Trophoblast cell (in vitro differentiated cells and primary cell): ENCODE results near the gene LZTS2.

Experiments
- DNase-seq, 2 donors: peaks; one replicate each; pipeline ENCODE4 v3.0.0-alpha.2; 2016
- H2AFZ ChIP-seq: 2 replicates; pipeline ENCODE4 v1.6.1; 2013; ENCODE audit warnings: low read length, moderate library complexity, mild to moderate bottlenecking; ENCODE audit not compliant: insufficient read depth, poor library complexity
- H2AK5ac ChIP-seq: 2 replicates; pipeline ENCODE4 v1.6.1; 2013; ENCODE audit warnings: mild to moderate bottlenecking, low read length
- H2BK120ac ChIP-seq: 2 replicates; pipeline ENCODE4 v1.6.1; 2013; ENCODE audit warnings: low read length, mild to moderate bottlenecking, moderate library complexity; ENCODE audit not compliant: insufficient read depth, poor library complexity
- H2BK12ac ChIP-seq: 2 replicates; pipeline ENCODE4 v1.6.1; 2013; ENCODE audit warnings: mild to moderate bottlenecking, low read length, moderate library complexity
- H2BK5ac ChIP-seq: 2 replicates; pipeline ENCODE4 v1.6.1; 2013; ENCODE audit warnings: low read length, low read depth, moderate library complexity, mild to moderate bottlenecking; ENCODE audit not compliant: poor library complexity
- H3K14ac ChIP-seq: 2 replicates; pipeline ENCODE4 v1.6.1; 2013; ENCODE audit warnings: mild to moderate bottlenecking, low read length
- H3K18ac ChIP-seq: 2 replicates; pipeline ENCODE4 v1.6.1; 2013; ENCODE audit warnings: mild to moderate bottlenecking, low read length
- H3K23ac ChIP-seq: 2 replicates; pipeline ENCODE4 v1.6.1; 2013; ENCODE audit warnings: low read length
- H3K27ac ChIP-seq: 2 replicates; pipeline ENCODE4 v1.5.1; 2013; ENCODE audit warnings: low read depth, mild to moderate bottlenecking, inconsistent platforms, low read length, moderate library complexity
- H3K27me3 ChIP-seq: 2 replicates; pipeline ENCODE4 v1.6.1; 2013; ENCODE audit warnings: inconsistent platforms, mild to moderate bottlenecking, low read length, moderate library complexity; ENCODE audit not compliant: insufficient read depth
- H3K36me3 ChIP-seq, 2 experiments: 1 replicate in 1 of 2; 2 replicates in 1 of 2; pipeline ENCODE4 v1.6.1; 2013; ENCODE audit warnings: low read length in 2 of 2, mild to moderate bottlenecking in 2 of 2, moderate library complexity in 1 of 2; ENCODE audit not compliant: insufficient read depth in 2 of 2, control insufficient read depth in 1 of 2
- H3K4ac ChIP-seq: 2 replicates; pipeline ENCODE4 v1.6.1; 2013; ENCODE audit warnings: low read depth, mild to moderate bottlenecking, low read length, moderate library complexity
- H3K4me1 ChIP-seq, 2 experiments: 1 replicate in 1 of 2; 2 replicates in 1 of 2; pipeline ENCODE4 v1.6.1; 2013; ENCODE audit warnings: low read length in 2 of 2, mild to moderate bottlenecking in 2 of 2, moderate library complexity in 1 of 2; ENCODE audit not compliant: insufficient read depth in 2 of 2, control insufficient read depth in 1 of 2
- H3K4me2 ChIP-seq: 2 replicates; pipeline ENCODE4 v1.6.1; 2013; ENCODE audit warnings: inconsistent platforms, mild to moderate bottlenecking, low read length, moderate library complexity
- H3K4me3 ChIP-seq: 2 replicates; pipeline ENCODE4 v1.5.1; 2013; ENCODE audit warnings: mild to moderate bottlenecking, low read depth, low read length, inconsistent platforms
- H3K79me1 ChIP-seq: one replicate; pipeline ENCODE4 v1.6.1; 2013; ENCODE audit warnings: low read length
- H3K79me2 ChIP-seq: 2 replicates; pipeline ENCODE4 v1.6.1; 2013; ENCODE audit warnings: low read length, mild to moderate bottlenecking; ENCODE audit not compliant: control insufficient read depth, insufficient read depth, poor library complexity
- H3K9ac ChIP-seq: 2 replicates; pipeline ENCODE4 v1.6.1; 2013; ENCODE audit warnings: mild to moderate bottlenecking, low read length
- H3K9me3 ChIP-seq: 2 replicates; pipeline ENCODE4 v1.6.1; 2013; ENCODE audit warnings: low read depth, mild to moderate bottlenecking, control low read depth, inconsistent platforms, low read length; ENCODE audit not compliant: insufficient read depth
- H4K12ac ChIP-seq: 2 replicates; pipeline ENCODE4 v1.6.1; 2013; ENCODE audit warnings: low read depth, mild to moderate bottlenecking, low read length, moderate library complexity
- H4K8ac ChIP-seq: 2 replicates; pipeline ENCODE4 v1.6.1; 2013; ENCODE audit warnings: low read depth, mild to moderate bottlenecking, low read length, moderate library complexity
- H4K91ac ChIP-seq: one replicate; pipeline ENCODE4 v1.6.1; 2013; ENCODE audit warnings: low read depth, mild to moderate bottlenecking, low read length, moderate library complexity
- WGBS: extraction: QIAGEN DNeasy Blood & Tissue Kit; methylation state at CpG from one replicate; pipeline ENCODE4 v1.1.7; 2013; ENCODE audit warnings: missing lambda C conversion rate; ENCODE audit not compliant: insufficient read length, insufficient coverage; ENCODE audit errors: extremely low coverage; 5-methylcytosine and 5-hydroxymethylcytosine counted together

Gene LZTS2

GRCh38 chr10:101036726-101037125 lies 37.1 kb downstream of the LZTS2 start:
- H4K91ac ChIP-seq: no peak overlapping the region
- H3K23ac ChIP-seq: no peak overlapping the region
- no peak overlapping the region for H3K4me3 ChIP-seq
- H3K9ac ChIP-seq: no peak overlapping the region
- H2AFZ ChIP-seq: no peak overlapping the region
- peaks cover 21 to 25% of the 10 kb centered on the region in 2 experiments for H3K36me3 ChIP-seq
- no peak overlapping the region for H4K12ac ChIP-seq
- no CpG with 5 or more reads among the region's 7 CpGs for WGBS
- H3K27me3 ChIP-seq: no peaks in the 10 kb centered on the region
- H3K14ac ChIP-seq: no peak overlapping the region
- H3K4ac ChIP-seq: no peak overlapping the region
- no peak overlapping the region for H2BK120ac ChIP-seq
- no peak overlapping the region for H2BK12ac ChIP-seq
- H3K18ac ChIP-seq: no peak overlapping the region
- no peak for DNase-seq
- H3K4me2 ChIP-seq: no peak overlapping the region
- no peak overlapping the region for H2AK5ac ChIP-seq
- peaks cover 9% of the 10 kb centered on the region for H3K79me1 ChIP-seq
- no peak overlapping the region for H3K27ac ChIP-seq
- H4K8ac ChIP-seq: no peak overlapping the region
- H2BK5ac ChIP-seq: no peak overlapping the region
- H3K79me2 ChIP-seq: no peaks in the 10 kb centered on the region
- H3K4me1 ChIP-seq: peaks cover 5 to 9% of the 10 kb centered on the region in 2 experiments
- H3K9me3 ChIP-seq: no peaks in the 10 kb centered on the region

- no peak overlapping the region for H3K23ac ChIP-seq
- H3K4me2 ChIP-seq: no peak overlapping the region
- no peak overlapping the region for H2BK120ac ChIP-seq
- no peak overlapping the region for H3K18ac ChIP-seq
- no peak overlapping the region for H3K9ac ChIP-seq
- no peak overlapping the region for H4K12ac ChIP-seq
- H3K4me3 ChIP-seq: no peak overlapping the region
- H3K4ac ChIP-seq: no peak overlapping the region
- H3K79me1 ChIP-seq: peaks cover 7% of the 10 kb centered on the region
- no peak overlapping the region for H2BK5ac ChIP-seq
- no peak overlapping the region for H3K27ac ChIP-seq
- H3K79me2 ChIP-seq: peaks cover 2% of the 10 kb centered on the region
- H2BK12ac ChIP-seq: no peak overlapping the region
- H3K36me3 ChIP-seq: peaks cover 21 to 25% of the 10 kb centered on the region in 2 experiments
- WGBS: no CpG with 5 or more reads among the region's 5 CpGs
- H2AK5ac ChIP-seq: no peak overlapping the region
- no peak overlapping the region for H4K91ac ChIP-seq
- H2AFZ ChIP-seq: no peak overlapping the region
- H3K9me3 ChIP-seq: no peaks in the 10 kb centered on the region
- no peak for DNase-seq
- H3K14ac ChIP-seq: no peak overlapping the region
- peaks cover 5 to 6% of the 10 kb centered on the region in 2 experiments for H3K4me1 ChIP-seq
- H4K8ac ChIP-seq: no peak overlapping the region
- no peaks in the 10 kb centered on the region for H3K27me3 ChIP-seq
These were observed 38.9 kb downstream of the LZTS2 start for GRCh38 chr10:101038484-101038883.

- Histone ChIP-seq H2BK120ac (no peak overlapping the region), H3K79me2 (peaks cover 2% of the 10 kb centered on the region), H2AK5ac (no peak overlapping the region), H4K12ac (no peak overlapping the region), H3K9me3 (no peaks in the 10 kb centered on the region), H3K4me3 (no peak overlapping the region), H3K4me2 (no peak overlapping the region), H3K4me1 (peaks cover 6% of the 10 kb centered on the region in 2 experiments), H4K91ac (no peak overlapping the region), H3K27ac (no peak overlapping the region), H3K9ac (no peak overlapping the region), H3K79me1 (peaks cover 7% of the 10 kb centered on the region), H2BK12ac (no peak overlapping the region), H3K23ac (no peak overlapping the region), H3K14ac (no peak overlapping the region), H3K36me3 (peaks cover 21 to 25% of the 10 kb centered on the region in 2 experiments), H3K18ac (no peak overlapping the region), H3K27me3 (no peaks in the 10 kb centered on the region), H2BK5ac (no peak overlapping the region), H2AFZ (no peak overlapping the region), H4K8ac (no peak overlapping the region), H3K4ac (no peak overlapping the region)
- no peak for DNase-seq
- no CpG with 5 or more reads among the region's 3 CpGs for WGBS
These were observed 40.5 kb downstream of the LZTS2 start for GRCh38 chr10:101040061-101040460.

- H3K27me3 ChIP-seq: peaks cover 2% of the 10 kb centered on the region
These were observed 41.2 kb downstream of the LZTS2 start for GRCh38 chr10:101040851-101041250.

More at GRCh38 chr10:101040851-101041250, 41.2 kb downstream of the LZTS2 start:
- Histone ChIP-seq H3K4me3 (no peak overlapping the region), H4K8ac (no peak overlapping the region), H2BK5ac (no peak overlapping the region), H3K9ac (no peak overlapping the region), H3K18ac (no peak overlapping the region), H3K4ac (no peak overlapping the region), H3K23ac (no peak overlapping the region), H4K91ac (no peak overlapping the region), H2AFZ (no peak overlapping the region), H3K27ac (no peak overlapping the region), H2BK120ac (no peak overlapping the region), H3K79me2 (peaks cover 2% of the 10 kb centered on the region), H3K36me3 (peaks cover 16 to 20% of the 10 kb centered on the region in 2 experiments), H3K14ac (no peak overlapping the region), H2AK5ac (no peak overlapping the region), H3K4me2 (no peak overlapping the region), H3K4me1 (peaks cover 6% of the 10 kb centered on the region in 2 experiments), H4K12ac (no peak overlapping the region), H3K79me1 (peaks cover 7% of the 10 kb centered on the region), H3K9me3 (no peaks in the 10 kb centered on the region), H2BK12ac (no peak overlapping the region)
- WGBS: no CpG with 5 or more reads among the region's 2 CpGs
- DNase-seq: no peak
